MM.1S (cell line): ENCODE results near the gene ARSG.

ENCODE experiments used
- DNase-seq: peaks from one replicate; pipeline ENCODE4 v3.0.0-alpha.2; 2015
- H2AFZ ChIP-seq: fragments of 300-600 bp; sonication (generic); 2 replicates; pipeline ENCODE4 v1.6.0; 2016; ENCODE audit warnings: antibody characterized with exemption, low read length
- H3F3A ChIP-seq: fragments of 300-600 bp; sonication (generic); 2 replicates; pipeline ENCODE4 v1.6.1; 2016; ENCODE audit warnings: mild to moderate bottlenecking, antibody characterized with exemption, low read length, moderate library complexity, mixed read lengths; ENCODE audit not compliant: insufficient read depth
- H3K27ac ChIP-seq: fragments of 300-600 bp; sonication (generic); 2 replicates; pipeline ENCODE4 v1.5.1; 2016; ENCODE audit warnings: mild to moderate bottlenecking, low read length
- H3K27me3 ChIP-seq: fragments of 300-600 bp; sonication (generic); replicated peaks from 2 replicates; pipeline ENCODE4 v1.6.0; 2016; ENCODE audit warnings: low read length; ENCODE audit not compliant: insufficient read depth
- H3K36me3 ChIP-seq: fragments of 300-600 bp; sonication (generic); replicated peaks from 2 replicates; pipeline ENCODE4 v1.6.1; 2016; ENCODE audit warnings: mild to moderate bottlenecking, low read length, mixed read lengths; ENCODE audit not compliant: insufficient read depth
- H3K4me1 ChIP-seq: fragments of 300-600 bp; sonication (generic); 2 replicates; pipeline ENCODE4 v1.6.1; 2016; ENCODE audit warnings: low read length, mixed read lengths
- H3K4me2 ChIP-seq: fragments of 300-600 bp; sonication (generic); 2 replicates; pipeline ENCODE4 v1.6.0; 2016; ENCODE audit warnings: low read depth, low read length
- H3K4me3 ChIP-seq: fragments of 300-600 bp; sonication (generic); 2 replicates; pipeline ENCODE4 v1.5.1; 2016; ENCODE audit warnings: low read length, mixed read lengths
- H3K79me2 ChIP-seq: fragments of 300-600 bp; sonication (generic); 2 replicates; pipeline ENCODE4 v1.6.1; 2016; ENCODE audit warnings: mixed run types, low read length, mixed read lengths
- H3K9ac ChIP-seq: fragments of 300-600 bp; sonication (generic); 2 replicates; pipeline ENCODE4 v1.6.1; 2016; ENCODE audit warnings: low read length, mixed read lengths
- H3K9me2 ChIP-seq: fragments of 300-600 bp; sonication (generic); replicated peaks from 2 replicates; pipeline ENCODE4 v1.6.1; 2016; ENCODE audit warnings: mild to moderate bottlenecking, low read length, mixed read lengths; ENCODE audit not compliant: insufficient read depth
- H3K9me3 ChIP-seq: fragments of 300-600 bp; sonication (generic); replicated peaks from 2 replicates; pipeline ENCODE4 v1.6.1; 2016; ENCODE audit warnings: mild to moderate bottlenecking, low read length, mixed read lengths; ENCODE audit not compliant: insufficient read depth
- H4K20me1 ChIP-seq: fragments of 300-600 bp; sonication (generic); 2 replicates; pipeline ENCODE4 v1.6.1; 2016; ENCODE audit warnings: mild to moderate bottlenecking, low read length, moderate library complexity, mixed read lengths; ENCODE audit not compliant: insufficient read depth
- CTCF ChIP-seq: fragments of 300-600 bp; sonication (generic); IDR thresholded peaks from 2 replicates; pipeline ENCODE4 v1.5.1; 2016; ENCODE audit warnings: antibody characterized with exemption, low read length, mixed read lengths
- EZH2 ChIP-seq: fragments of 300-600 bp; sonication (generic); optimal IDR thresholded peaks from 2 replicates; pipeline ENCODE3; 2017; ENCODE audit warnings: low read depth, mild to moderate bottlenecking, antibody characterized with exemption, low read length, mixed read lengths
- EZH2phosphoT487 ChIP-seq: fragments of 300-600 bp; sonication (generic); IDR thresholded peaks from 2 replicates; pipeline ENCODE4 v1.6.1; 2018; ENCODE audit warnings: antibody characterized with exemption, low read length

Gene ARSG

GRCh38 chr17:68433211-68433610 lies 141.9 kb downstream of the ARSG start:
- H3K36me3 ChIP-seq: peaks cover 14% of the 10 kb centered on the region; the same call in 1 of the 2 replicates
- no peaks in the 10 kb centered on the region for H3K9me3 ChIP-seq
- no peak overlapping the region for H3K9ac ChIP-seq
- no peaks in the 10 kb centered on the region for H3K27me3 ChIP-seq
- peaks cover 21% of the 10 kb centered on the region for H3F3A ChIP-seq
- H4K20me1 ChIP-seq: no peaks in the 10 kb centered on the region
- no peak overlapping the region for H2AFZ ChIP-seq
- no peak for DNase-seq
- no peaks in the 10 kb centered on the region for H3K79me2 ChIP-seq
- no peak overlapping the region for H3K27ac ChIP-seq
- TF ChIP-seq EZH2 (no peak), EZH2phosphoT487 (no peak), CTCF (no peak)
- H3K4me2 ChIP-seq: no peak overlapping the region
- no peaks in the 10 kb centered on the region for H3K9me2 ChIP-seq
- H3K4me3 ChIP-seq: no peak overlapping the region
- peaks cover 20% of the 10 kb centered on the region for H3K4me1 ChIP-seq

- no peaks in the 10 kb centered on the region for H3K79me2 ChIP-seq
- no peak overlapping the region for H3K4me3 ChIP-seq
- peaks cover 29% of the 10 kb centered on the region for H3F3A ChIP-seq
- no peaks in the 10 kb centered on the region for H3K27me3 ChIP-seq
- H3K9me2 ChIP-seq: no peaks in the 10 kb centered on the region
- H3K9me3 ChIP-seq: no peaks in the 10 kb centered on the region
- H2AFZ ChIP-seq: no peak overlapping the region
- no peak for DNase-seq
- H3K4me1 ChIP-seq: peaks cover 28% of the 10 kb centered on the region
- H3K27ac ChIP-seq: no peak overlapping the region
- H4K20me1 ChIP-seq: no peaks in the 10 kb centered on the region
- TF ChIP-seq CTCF (no peak), EZH2phosphoT487 (no peak), EZH2 (no peak)
- no peak overlapping the region for H3K9ac ChIP-seq
- H3K4me2 ChIP-seq: no peak overlapping the region
- peaks cover 10% of the 10 kb centered on the region; the same call in 1 of the 2 replicates for H3K36me3 ChIP-seq
These were observed 142.7 kb downstream of the ARSG start for GRCh38 chr17:68433911-68434508.

GRCh38 chr17:68435361-68435760 lies 144.1 kb downstream of the ARSG start:
- H3F3A ChIP-seq: peaks cover 43% of the 10 kb centered on the region
- H3K9ac ChIP-seq: no peak overlapping the region
- H3K27ac ChIP-seq: peak overlapping the region; percentile 98; the same call in 1 of the 2 replicates
- no peak for DNase-seq
- no peak overlapping the region for H3K4me3 ChIP-seq
- H3K4me1 ChIP-seq: peaks cover 42% of the 10 kb centered on the region
- no peak overlapping the region for H2AFZ ChIP-seq
- TF ChIP-seq EZH2: no peak
- no peak for TF ChIP-seq EZH2phosphoT487
- no peak for TF ChIP-seq CTCF
- no peaks in the 10 kb centered on the region for H4K20me1 ChIP-seq
- H3K36me3 ChIP-seq: peaks cover 10% of the 10 kb centered on the region; the same call in 1 of the 2 replicates
- no peaks in the 10 kb centered on the region for H3K79me2 ChIP-seq
- no peaks in the 10 kb centered on the region for H3K27me3 ChIP-seq
- H3K9me3 ChIP-seq: no peaks in the 10 kb centered on the region
- no peak overlapping the region for H3K4me2 ChIP-seq
- H3K9me2 ChIP-seq: no peaks in the 10 kb centered on the region
